ENCODE measurements around the gene MAP4K3. TPM values are rescaled to one million over a fixed set of nuclear protein-coding genes. Genes with fewer than 3 reads are reported as not detected.
A peak's percentile ranks its signal among the peaks of the same experiment; 100 is the strongest.

The MAP4K3 gene
- total and polyA plus RNA-seq, 9 of the 15 experiments (the other 6 are each of a cell fraction or from before 2014, with no cell fraction given) = 3.1 to 30.0 (median 16.9) TPM

DNA sequence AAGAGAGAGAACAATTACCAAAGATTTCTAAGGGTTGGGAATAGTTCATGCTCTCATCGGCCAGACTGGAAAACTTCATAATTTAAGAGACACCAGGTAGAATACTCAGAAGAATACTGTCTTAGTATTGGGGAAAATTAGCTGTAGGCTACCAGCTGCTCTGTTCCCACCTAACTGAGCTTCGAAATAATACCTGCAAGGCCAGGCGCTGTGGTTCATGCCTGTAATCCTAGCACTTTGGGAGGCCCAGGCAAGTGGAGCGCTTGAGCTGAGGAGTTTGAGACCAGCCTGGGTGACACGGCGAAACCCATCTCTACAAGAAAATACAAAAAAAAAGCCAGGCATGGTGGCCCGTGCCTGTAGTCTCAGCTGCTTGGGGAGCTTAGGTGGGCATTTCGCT, 35.8 kb downstream of the MAP4K3 start:
- H3K9me3 ChIP-seq (replicated peaks; ENCODE audit: control insufficient read depth, insufficient read depth, low read depth, low read length) = no peaks in the 10 kb centered on the region
- DNase-seq (ENCODE audit: extremely low read depth in 1 of 4, low spot score in 3 of 4) (no peak), ATAC-seq (no peak; the same call in 2 of the 3 replicates), FAIRE-seq (no peak)
- no peaks in the 10 kb centered on the region for H3K9me1 ChIP-seq (ENCODE audit: control insufficient read depth, insufficient read depth, low read length)
- no TSS peak for BruUV-seq (replicated peaks)
- no peak overlapping the region for H3K4me2 ChIP-seq (ENCODE audit: insufficient read depth, low read length)
- peaks cover 4% of the 10 kb centered on the region; the same call in 1 of the 2 replicates for H4K20me1 ChIP-seq (replicated peaks; ENCODE audit: control insufficient read depth, insufficient read depth, low read length)
- no peak overlapping the region for H3K27ac ChIP-seq (ENCODE audit: extremely low read depth, low read depth, low read length)
- ChIA-PET POLR2A (interaction anchor here (0.6 to 2.2 kb wide), 5 partner anchors 10 to 567 kb away, joined by 3 to 10 read pairs (median 4); no protein-coding TSS in a partner anchor), CTCF (ENCODE audit: low intra/inter-chr PET ratio) (no interaction called here)
- H3K9ac ChIP-seq (ENCODE audit: insufficient read depth in 1 of 2, low read depth in 2 of 2, low read length in 2 of 2) = peak overlapping the region in 1 of 2 experiments; percentile 31; a peak in 1 of 4 replicates
- no peak overlapping the region for H2AFZ ChIP-seq (ENCODE audit: low read depth, low read length)
- no peak for TF ChIP-seq ZNF655 (CRISPR knock-in tag; IDR thresholded peaks at IDR 0.05)
- TF ChIP-seq ZNF586 (CRISPR knock-in tag; conservative IDR thresholded peaks at IDR 0.05) = no peak
- no peak for TF ChIP-seq ZNF76 (CRISPR knock-in tag; IDR thresholded peaks at IDR 0.05; ENCODE audit: borderline replicate concordance)
- TF ChIP-seq POLR2H (tag; IDR thresholded peaks at IDR 0.05; ENCODE audit: low read depth) = no peak
- TF ChIP-seq JUN (IDR thresholded peaks at IDR 0.05; ENCODE audit: borderline replicate concordance, low read depth, low read length) = no peak
- no peak for TF ChIP-seq JUN (CRISPR knock-in tag; IDR thresholded peaks at IDR 0.05; ENCODE audit: borderline replicate concordance)
- TF ChIP-seq SNIP1 (IDR thresholded peaks at IDR 0.05; ENCODE audit: low read depth) = no peak
- TF ChIP-seq ZNF146 (CRISPR knock-in tag; IDR thresholded peaks at IDR 0.05; ENCODE audit: unreplicated experiment) = no peak
- no peak for TF ChIP-seq ATF6 (CRISPR knock-in tag; IDR thresholded peaks at IDR 0.05)
- no peaks in the 10 kb centered on the region for H3K36me3 ChIP-seq (ENCODE audit: control insufficient read depth, insufficient read depth, low read length)
- in situ Hi-C loops (cut with MboI) (no loop called here), intact Hi-C loops (cut with micrococcal nuclease) (no loop called here)
- H3K4me1 ChIP-seq (replicated peaks in 1 of 2; ENCODE audit: control insufficient read depth in 2 of 2, insufficient read depth in 2 of 2, low read length in 2 of 2) = peaks cover 13 to 22% of the 10 kb centered on the region in 2 experiments; a peak in 3 of 5 replicates
- no peaks in the 10 kb centered on the region for H3K27me3 ChIP-seq (ENCODE audit: control insufficient read depth in 2 of 2, insufficient read depth in 2 of 2, low read length in 2 of 2)
- 81% methylated on average over 8 of the region's 8 CpGs for WGBS (ENCODE audit: insufficient coverage, low coverage, missing lambda C conversion rate)
- H3K4me3 ChIP-seq = no peak overlapping the region
- H3K79me2 ChIP-seq (ENCODE audit: control insufficient read depth, insufficient read depth, low read length) = peaks cover 96% of the 10 kb centered on the region
